ENCODE data around the gene CRYBG3. TPM values are rescaled to one million over a fixed set of nuclear protein-coding genes. Genes with fewer than 3 reads are reported as not detected.

The CRYBG3 gene
- total RNA-seq, 2 donors from 2014 or later = 13.4 to 29.2 TPM

GRCh38 chr3:97940034-97940433 is 118.2 kb downstream of the CRYBG3 start:
- TF ChIP-seq CTCF (IDR thresholded peaks at IDR 0.05) = no peak
- Histone ChIP-seq H3K27me3 (replicated peaks; ENCODE audit: insufficient read depth) (no peaks in the 10 kb centered on the region), H3K4me3 (no peak overlapping the region), H3K27ac (no peak overlapping the region), H3K4me1 (ENCODE audit: control insufficient read depth in 1 of 2, low read depth in 2 of 2) (peaks cover 9 to 22% of the 10 kb centered on the region in 2 donors), H3K9me3 (no peaks in the 10 kb centered on the region), H3K36me3 (no peaks in the 10 kb centered on the region)
- DNase-seq (ENCODE audit: low spot score) (no peak), ATAC-seq (ENCODE audit: insufficient number of reproducible peaks, low FRiP score, low read depth) (no peak)

GRCh38 chr3:97942801-97943546 is 121.2 kb downstream of the CRYBG3 start:
- H3K4me3 ChIP-seq = no peak overlapping the region
- peak overlapping the region; percentile 34 to 37 for H3K27ac ChIP-seq
- TF ChIP-seq CTCF (IDR thresholded peaks at IDR 0.05) = no peak
- ATAC-seq (ENCODE audit: insufficient number of reproducible peaks, low FRiP score, low read depth) (no peak), DNase-seq (ENCODE audit: low spot score) (no peak)
- no peaks in the 10 kb centered on the region for H3K27me3 ChIP-seq (replicated peaks; ENCODE audit: insufficient read depth)
- peaks cover 9 to 22% of the 10 kb centered on the region in 2 donors for H3K4me1 ChIP-seq (ENCODE audit: control insufficient read depth in 1 of 2, low read depth in 2 of 2)
- no peaks in the 10 kb centered on the region for H3K36me3 ChIP-seq
- H3K9me3 ChIP-seq = no peaks in the 10 kb centered on the region

DNA sequence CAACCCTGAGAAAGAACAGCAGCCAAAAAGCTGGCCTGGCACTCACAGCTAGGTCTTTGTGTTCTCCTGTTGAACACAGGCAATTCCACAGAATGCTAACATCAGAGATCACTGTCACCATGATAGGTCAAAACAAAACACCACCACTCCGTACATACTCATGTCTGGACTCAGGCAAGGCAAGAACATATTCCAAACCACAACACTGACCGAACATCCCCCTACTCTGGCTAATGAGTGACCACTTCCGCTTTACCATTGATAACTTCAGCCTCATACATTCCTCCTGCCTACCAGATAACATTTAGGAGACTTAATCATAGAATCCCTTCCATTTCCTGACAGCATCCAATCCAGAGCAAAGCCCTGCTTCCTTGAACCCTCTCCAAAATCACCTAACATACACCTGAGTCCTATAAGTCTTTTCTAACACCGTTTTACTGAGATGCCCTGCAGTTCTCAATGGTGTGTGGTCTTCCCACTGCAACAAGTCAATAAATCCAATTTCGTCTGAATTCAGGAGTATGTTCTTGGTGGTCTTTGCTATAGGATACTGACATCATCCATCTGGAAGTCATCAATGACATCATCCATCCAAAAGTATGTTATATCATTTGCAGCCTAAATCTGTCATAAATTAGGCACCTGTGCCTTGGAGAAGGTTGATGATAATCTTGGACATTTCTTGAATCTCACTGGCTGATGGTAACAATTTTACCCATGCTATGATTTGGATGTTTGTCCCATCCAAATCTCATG is 126.7 kb downstream of the CRYBG3 start:
- no peaks in the 10 kb centered on the region for H3K9me3 ChIP-seq
- ATAC-seq (ENCODE audit: insufficient number of reproducible peaks, low FRiP score, low read depth) = no peak
- no peak overlapping the region for H3K27ac ChIP-seq
- no peak overlapping the region for H3K4me3 ChIP-seq
- H3K27me3 ChIP-seq (replicated peaks; ENCODE audit: insufficient read depth) = no peaks in the 10 kb centered on the region
- peaks cover 0 to 3% of the 10 kb centered on the region in 2 donors for H3K4me1 ChIP-seq (ENCODE audit: control insufficient read depth in 1 of 2, low read depth in 2 of 2)
- DNase-seq (ENCODE audit: low spot score) = no peak
- no peak for TF ChIP-seq CTCF (IDR thresholded peaks at IDR 0.05)
- H3K36me3 ChIP-seq = peaks cover 23% of the 10 kb centered on the region

- no peak for ATAC-seq (ENCODE audit: insufficient number of reproducible peaks, low FRiP score, low read depth)
- Histone ChIP-seq H3K27ac (no peak overlapping the region), H3K4me3 (no peak overlapping the region), H3K36me3 (peaks cover 24% of the 10 kb centered on the region), H3K9me3 (no peaks in the 10 kb centered on the region), H3K27me3 (replicated peaks; ENCODE audit: insufficient read depth) (no peaks in the 10 kb centered on the region), H3K4me1 (ENCODE audit: control insufficient read depth in 1 of 2, low read depth in 2 of 2) (no peaks in the 10 kb centered on the region)
- DNase-seq (ENCODE audit: low spot score) = no peak
- no peak for TF ChIP-seq CTCF (IDR thresholded peaks at IDR 0.05)
Measured at GRCh38 chr3:97949110-97949485, 127.3 kb downstream of the CRYBG3 start.

DNA sequence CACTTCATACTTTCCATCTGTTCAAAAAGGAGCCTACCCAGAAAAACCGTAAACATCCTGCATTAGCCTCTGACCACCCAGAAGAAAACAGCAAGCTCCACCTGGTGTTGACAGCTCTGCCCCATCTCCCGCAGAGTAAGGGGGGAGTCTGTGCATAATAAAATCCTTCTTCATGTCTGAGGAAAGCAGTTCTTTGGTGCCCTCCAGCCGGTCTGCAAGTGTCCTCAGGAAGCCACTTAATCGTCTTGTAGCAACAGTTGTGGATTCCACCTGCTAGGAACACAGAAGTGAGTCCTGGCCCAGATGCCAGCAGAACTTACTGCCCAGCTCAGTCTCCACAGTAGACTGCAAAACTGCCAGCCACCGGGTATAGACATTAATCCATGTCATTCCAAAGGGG is 127.9 kb downstream of the CRYBG3 start:
- no peak overlapping the region for H3K4me3 ChIP-seq
- H3K36me3 ChIP-seq = peaks cover 31% of the 10 kb centered on the region
- no peak for TF ChIP-seq CTCF (IDR thresholded peaks at IDR 0.05)
- no peak overlapping the region for H3K27ac ChIP-seq
- no peaks in the 10 kb centered on the region for H3K4me1 ChIP-seq (ENCODE audit: control insufficient read depth in 1 of 2, low read depth in 2 of 2)
- no peak for ATAC-seq (ENCODE audit: insufficient number of reproducible peaks, low FRiP score, low read depth)
- no peaks in the 10 kb centered on the region for H3K27me3 ChIP-seq (replicated peaks; ENCODE audit: insufficient read depth)
- no peak for DNase-seq (ENCODE audit: low spot score)
- no peaks in the 10 kb centered on the region for H3K9me3 ChIP-seq

Data from thoracic aorta (tissue), 2 donors.